ENCODE data around the gene MACC1.

DNA sequence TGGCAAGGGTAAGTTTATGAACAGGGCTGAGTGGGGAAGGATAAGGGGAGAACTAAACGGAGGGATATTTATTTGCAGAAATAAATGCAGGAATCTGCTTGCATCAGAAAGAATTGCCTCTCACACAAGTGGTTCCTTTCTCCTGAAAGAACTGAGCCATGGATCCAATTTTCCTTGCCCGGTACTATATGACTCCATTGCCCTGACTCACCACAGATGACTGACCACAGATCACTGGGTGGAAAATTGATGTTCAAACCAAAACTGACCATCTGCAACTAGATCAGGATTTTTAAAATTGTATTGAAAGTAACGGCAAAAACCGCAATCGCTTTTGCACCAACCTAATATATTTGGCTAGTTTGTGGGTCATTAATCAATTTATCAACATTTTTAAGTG lies 6.2 kb upstream of the MACC1 start:
- TF ChIP-seq, protein P1, sequence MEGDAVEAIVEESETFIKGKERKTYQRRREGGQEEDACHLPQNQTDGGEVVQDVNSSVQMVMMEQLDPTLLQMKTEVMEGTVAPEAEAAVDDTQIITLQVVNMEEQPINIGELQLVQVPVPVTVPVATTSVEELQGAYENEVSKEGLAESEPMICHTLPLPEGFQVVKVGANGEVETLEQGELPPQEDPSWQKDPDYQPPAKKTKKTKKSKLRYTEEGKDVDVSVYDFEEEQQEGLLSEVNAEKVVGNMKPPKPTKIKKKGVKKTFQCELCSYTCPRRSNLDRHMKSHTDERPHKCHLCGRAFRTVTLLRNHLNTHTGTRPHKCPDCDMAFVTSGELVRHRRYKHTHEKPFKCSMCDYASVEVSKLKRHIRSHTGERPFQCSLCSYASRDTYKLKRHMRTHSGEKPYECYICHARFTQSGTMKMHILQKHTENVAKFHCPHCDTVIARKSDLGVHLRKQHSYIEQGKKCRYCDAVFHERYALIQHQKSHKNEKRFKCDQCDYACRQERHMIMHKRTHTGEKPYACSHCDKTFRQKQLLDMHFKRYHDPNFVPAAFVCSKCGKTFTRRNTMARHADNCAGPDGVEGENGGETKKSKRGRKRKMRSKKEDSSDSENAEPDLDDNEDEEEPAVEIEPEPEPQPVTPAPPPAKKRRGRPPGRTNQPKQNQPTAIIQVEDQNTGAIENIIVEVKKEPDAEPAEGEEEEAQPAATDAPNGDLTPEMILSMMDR (IDR thresholded peaks at IDR 0.05; ENCODE audit: low read length) = no peak
- no peak for TF ChIP-seq EZH2 (optimal IDR thresholded peaks at IDR 0.05; ENCODE audit: low read depth, low read length)
